Daoy (cell line): ENCODE results near the gene SMIM8. TPM values are rescaled to one million over a fixed set of nuclear protein-coding genes. Genes with fewer than 3 reads are reported as not detected.

ENCODE experiments used
- DNase-seq: peaks from one replicate; pipeline ENCODE4 v3.0.0-alpha.2; 2015; ENCODE audit warnings: low read depth
- total RNA-seq: library from RNA; depleted of rRNA; stranded (reverse); fragments of >200 nt; shearing (Covaris generic); gene quantifications from 2 replicates; pipeline ENCODE4 v1.2.3, GENCODE V29; 2014; rRNA removed

Gene SMIM8
- total RNA-seq, 1 experiment from 2014 or later, result 2.8 TPM

DNA sequence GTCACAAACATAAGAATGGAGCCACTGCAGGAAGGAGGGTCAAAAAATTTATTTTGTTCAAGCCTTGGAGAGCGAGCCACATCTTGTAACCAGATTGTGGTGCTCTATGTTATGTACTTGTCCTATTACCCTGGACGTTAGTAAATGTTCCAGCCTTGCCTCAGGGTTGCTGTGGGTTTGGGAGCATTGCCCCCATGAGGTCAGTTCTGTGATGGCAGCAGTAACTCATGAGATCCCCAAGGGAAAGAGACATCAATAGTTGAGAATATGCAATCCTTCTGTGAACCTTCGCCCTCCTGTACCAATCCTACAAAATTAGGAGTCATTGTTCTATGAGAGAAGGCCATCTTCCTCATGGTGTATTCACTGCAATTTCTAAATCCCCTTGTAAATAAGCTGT is 68.9 kb downstream of the SMIM8 start:
- DNase-seq, result peak; percentile 9

Other genes starting within 250 kb of the SMIM8 start
- gene CGA, start 227.5 kb upstream of the SMIM8 start, total RNA-seq, result not detected in 2 replicates
- 4.9 and 8.4 TPM in 2 replicates for gene ZNF292, start 167.0 kb upstream of the SMIM8 start, total RNA-seq
- not detected in 2 replicates for gene GJB7, start 6.7 kb downstream of the SMIM8 start, total RNA-seq
- 0.15 and 0.63 TPM in 2 replicates for gene C6orf163, start 22.2 kb downstream of the SMIM8 start, total RNA-seq
- 1.2 TPM in 1 of 2 replicates, not detected in the other for gene CFAP206, start 85.4 kb downstream of the SMIM8 start, total RNA-seq
- gene SLC35A1, start 150.4 kb downstream of the SMIM8 start, total RNA-seq, result 14.1 and 22.6 TPM in 2 replicates